Activated CD4-positive, CD25-positive, alpha-beta regulatory T cell (primary cell): ENCODE results near the gene PTPDC1.

Source experiments
- DNase-seq, 4 experiments: peaks; one replicate each; lab custom pipeline; 2025; lab: John Stamatoyannopoulos, UW

PTPDC1 gene, protein sequence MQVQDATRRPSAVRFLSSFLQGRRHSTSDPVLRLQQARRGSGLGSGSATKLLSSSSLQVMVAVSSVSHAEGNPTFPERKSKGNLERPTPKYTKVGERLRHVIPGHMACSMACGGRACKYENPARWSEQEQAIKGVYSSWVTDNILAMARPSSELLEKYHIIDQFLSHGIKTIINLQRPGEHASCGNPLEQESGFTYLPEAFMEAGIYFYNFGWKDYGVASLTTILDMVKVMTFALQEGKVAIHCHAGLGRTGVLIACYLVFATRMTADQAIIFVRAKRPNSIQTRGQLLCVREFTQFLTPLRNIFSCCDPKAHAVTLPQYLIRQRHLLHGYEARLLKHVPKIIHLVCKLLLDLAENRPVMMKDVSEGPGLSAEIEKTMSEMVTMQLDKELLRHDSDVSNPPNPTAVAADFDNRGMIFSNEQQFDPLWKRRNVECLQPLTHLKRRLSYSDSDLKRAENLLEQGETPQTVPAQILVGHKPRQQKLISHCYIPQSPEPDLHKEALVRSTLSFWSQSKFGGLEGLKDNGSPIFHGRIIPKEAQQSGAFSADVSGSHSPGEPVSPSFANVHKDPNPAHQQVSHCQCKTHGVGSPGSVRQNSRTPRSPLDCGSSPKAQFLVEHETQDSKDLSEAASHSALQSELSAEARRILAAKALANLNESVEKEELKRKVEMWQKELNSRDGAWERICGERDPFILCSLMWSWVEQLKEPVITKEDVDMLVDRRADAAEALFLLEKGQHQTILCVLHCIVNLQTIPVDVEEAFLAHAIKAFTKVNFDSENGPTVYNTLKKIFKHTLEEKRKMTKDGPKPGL

DNA sequence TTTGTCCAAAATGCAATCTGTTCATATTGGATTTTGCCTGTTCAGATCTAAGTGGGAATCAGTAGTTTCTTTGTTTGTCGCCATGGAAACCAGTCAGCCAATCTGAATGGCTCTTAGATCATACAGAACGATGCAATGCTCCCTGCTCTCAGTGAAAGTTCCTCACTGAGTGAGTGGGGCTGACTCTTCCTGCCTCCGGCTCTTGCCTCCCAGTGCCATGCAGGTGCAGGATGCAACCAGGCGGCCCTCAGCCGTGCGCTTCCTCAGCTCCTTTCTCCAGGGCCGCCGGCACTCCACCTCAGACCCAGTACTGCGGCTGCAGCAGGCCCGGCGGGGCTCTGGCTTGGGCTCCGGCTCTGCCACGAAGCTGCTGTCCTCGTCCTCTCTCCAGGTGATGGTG lies at the start of gene PTPDC1:
Gene PTPDC1, plus strand, starts transcription at position 151 of the 400 bp plus-strand sequence. Its CDS starts 67 bp downstream, at position 218.
- no peak for DNase-seq

DNA sequence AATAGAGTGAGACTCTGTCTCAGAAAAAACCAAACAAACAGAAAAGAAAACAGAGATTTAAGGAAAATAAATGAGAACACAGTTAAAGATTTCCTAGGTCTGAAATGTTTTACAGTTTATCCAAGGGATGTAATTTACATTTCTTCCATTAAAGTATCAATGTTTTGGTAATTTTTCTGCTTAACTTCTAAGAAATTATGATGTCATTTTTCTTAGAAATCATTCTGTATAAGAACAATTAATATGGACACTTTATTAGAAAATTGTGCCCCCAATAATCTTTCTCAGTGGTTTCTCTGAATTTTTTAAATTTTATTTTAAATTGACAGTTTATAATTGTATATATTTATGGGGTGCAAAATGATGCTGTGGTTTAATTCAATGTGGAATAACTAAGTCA lies 49.8 kb upstream of the PTPDC1 start:
- DNase-seq = no peak

DNA sequence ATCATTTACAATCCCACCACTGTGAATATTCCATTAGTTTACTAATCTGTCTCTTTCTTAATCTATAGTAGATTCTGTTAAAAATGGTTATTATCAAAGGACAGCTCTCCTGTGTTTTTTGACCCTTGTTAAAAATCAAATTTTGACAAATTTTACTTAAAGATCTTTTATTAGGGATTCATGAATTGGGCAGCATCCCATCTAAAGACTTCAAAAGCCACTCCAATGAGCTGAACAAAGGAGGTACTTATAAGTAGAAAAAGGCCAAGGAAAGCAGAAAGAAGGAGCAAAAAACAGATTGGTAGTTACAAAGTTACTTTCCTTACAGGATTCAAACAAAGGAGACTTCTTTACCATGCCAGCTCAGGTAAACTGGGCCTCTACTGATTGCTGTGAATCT lies 44.5 kb upstream of the PTPDC1 start:
- no peak for DNase-seq

DNA sequence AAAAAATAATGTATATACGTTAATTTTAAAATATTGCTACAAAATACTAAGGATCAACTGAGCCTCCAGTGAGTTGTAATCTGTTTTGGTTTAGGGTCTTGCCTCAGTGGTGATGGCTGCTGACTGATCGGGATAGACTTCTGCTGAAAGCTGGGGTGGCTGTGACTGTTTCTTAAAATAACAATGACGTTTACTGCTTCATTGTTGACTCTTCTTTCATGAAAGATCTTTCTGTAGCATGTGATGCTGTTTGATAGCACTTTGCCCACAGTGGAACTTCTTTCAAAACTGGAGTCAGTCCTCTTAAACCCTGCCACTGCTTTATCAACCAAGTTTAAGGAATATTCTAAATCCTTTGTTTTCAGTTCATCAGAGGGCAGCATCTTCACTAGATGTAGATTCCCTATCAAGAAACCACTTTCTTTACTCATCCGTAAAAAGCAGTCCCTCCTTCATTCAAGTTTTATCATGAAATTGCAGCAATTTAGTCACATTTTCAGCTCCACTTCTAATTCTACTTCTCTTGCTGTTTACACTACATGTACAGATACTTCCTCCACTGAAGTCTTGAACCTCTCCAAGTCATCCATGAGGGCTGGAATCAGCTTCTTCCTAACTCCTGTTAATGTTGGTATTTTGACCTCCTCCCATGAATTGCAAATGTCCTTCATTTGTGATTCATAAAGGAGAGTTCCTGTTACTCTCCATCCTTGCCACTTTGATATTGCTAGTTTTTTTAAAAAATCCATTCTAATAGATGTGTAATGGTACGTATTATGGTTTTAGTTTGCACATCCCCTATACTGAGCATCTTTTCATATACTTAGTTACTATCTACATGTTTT lies 41.5 kb upstream of the PTPDC1 start:
- no peak for DNase-seq

DNA sequence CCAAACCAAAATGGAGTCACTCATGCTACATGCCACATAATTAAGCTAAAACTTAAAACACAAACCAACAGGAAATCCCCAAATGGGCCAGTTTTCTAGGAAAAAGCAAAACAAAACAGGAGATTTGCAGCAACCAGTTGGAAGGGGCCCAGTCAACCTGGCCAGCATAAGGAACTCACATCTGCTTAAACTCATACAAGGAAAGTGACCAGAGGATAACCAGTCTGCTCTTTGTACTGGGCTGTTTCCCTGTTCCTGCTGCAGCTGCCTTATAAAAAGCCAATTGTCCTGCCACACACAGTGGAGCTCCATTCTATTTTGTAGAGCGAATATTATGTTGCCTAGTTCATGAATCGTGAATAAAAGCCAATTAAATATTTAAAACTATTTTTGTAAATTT lies 29.5 kb upstream of the PTPDC1 start:
- no peak for DNase-seq

DNA sequence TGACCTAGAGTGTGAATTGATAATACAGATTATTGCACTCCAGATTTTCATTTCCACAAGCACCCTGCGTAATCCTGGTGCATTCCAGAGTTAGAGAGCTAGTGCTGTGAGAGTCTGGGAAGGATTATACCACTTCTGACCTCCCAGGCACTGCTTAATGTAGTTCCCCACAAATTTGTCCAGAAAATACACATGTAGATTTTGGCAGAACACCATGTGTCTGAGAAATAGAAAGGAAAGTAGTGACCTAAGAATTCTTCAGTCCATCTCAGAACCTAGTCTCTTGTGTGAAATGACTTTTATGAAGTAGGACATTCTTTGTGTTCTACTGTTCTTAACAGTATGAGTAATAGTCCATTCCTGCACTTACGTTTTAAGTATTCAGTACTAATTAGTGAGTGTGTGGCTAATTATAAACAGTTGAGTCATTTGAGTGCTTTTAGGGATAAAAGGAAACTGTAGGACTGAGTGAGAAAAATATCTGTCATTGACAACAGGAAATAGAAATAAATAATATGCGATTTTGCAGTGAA lies 27.8 kb upstream of the PTPDC1 start:
- no peak for DNase-seq

DNA sequence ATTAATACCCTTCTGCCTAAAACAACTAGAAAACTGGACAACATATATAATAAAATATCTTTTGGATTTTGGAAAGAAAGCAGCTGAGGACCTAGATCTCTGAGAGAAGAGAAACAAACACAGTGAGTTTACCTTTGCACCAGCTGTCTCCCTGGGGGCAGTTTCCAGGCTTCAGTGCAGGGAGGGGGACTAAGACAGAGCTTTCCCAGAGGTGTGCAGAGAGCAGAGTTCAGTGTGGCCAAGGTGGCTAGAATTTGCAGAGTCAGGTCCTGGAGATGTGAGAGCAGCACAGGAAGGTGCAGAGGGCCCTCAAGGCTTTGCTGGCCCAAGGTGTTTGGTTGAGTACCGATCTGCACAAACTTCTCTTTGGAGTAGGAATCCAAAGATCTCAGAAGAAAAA lies 26.3 kb upstream of the PTPDC1 start:
- no peak for DNase-seq

DNA sequence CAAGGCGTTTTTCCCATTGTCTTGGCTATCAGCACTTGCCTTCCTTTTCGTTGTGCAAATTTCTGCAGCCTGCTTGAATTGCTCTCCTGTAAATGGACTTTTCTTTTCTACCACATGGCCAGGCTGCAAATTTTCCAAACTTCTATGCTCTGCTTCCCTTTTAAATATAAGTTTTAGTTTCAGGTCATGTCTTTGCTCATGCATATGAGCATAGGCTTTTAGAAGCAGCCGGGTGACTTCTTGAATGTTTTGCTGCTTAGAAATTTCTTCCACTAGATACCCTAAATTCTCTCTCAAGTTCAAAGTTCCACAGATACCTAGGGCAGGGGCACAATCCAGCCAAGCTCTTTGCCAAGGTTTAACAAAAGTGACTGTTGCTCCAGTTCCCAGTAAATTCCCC lies 22.4 kb upstream of the PTPDC1 start:
- no peak for DNase-seq

DNA sequence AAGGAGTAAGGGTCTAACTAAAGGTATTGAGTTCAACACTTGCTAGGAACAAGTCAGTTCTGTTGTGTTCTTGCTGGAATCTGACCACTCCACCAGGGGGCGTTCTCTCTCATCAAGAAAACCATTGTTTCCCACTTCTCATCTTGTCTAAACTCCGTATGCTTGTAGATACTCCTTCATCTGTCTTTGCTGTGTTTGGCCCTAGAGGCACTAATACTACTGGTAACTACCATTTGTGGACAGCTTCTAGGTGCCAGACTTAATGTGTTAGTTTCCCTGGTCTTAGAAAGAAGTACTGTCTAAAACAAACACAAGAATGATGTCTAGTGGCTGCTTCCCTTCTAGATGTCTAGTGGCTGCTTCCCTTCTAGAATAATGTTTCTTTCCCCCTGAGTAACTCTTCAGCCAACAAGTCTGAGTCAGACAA lies 18.7 kb upstream of the PTPDC1 start:
- peak; percentile 48 to 63 (median 54) for DNase-seq

DNA sequence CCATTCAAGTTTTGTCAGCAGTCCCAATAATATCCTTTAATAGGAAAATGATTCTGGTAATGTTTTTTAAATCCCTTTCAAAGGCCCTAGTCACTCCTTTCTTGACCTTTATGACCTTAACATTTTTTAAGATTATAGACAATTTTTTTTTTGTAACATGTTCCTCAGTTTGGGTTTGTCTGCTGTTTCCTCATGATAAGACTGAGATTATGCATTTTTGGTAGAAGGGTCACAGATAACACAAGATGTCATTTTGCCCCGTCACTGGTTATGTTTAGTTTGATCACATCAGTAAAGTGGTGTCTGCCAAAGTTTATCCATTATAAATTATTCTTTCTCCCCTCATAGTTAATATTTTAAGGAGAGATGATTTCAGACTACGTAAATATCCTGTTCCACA lies 16.0 kb upstream of the PTPDC1 start:
- no peak for DNase-seq

DNA sequence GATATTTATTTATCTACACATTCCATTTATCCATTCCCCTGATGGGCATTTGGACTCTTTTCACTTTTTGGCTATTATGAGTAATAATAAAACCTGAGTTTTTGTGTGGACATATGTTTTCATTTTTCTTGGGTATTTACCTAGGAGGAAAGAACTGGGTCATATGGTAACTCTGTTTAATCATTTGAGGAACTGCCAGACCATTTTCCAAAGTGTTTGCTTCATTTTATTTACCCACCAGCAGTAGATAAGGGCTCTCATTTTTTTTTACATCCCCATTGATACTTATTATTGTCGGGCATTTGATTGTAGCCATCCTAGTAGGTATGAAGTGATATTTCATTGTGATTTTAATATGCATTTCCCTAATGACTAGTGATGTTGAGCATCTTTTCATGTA lies 7.7 kb upstream of the PTPDC1 start:
- no peak for DNase-seq

DNA sequence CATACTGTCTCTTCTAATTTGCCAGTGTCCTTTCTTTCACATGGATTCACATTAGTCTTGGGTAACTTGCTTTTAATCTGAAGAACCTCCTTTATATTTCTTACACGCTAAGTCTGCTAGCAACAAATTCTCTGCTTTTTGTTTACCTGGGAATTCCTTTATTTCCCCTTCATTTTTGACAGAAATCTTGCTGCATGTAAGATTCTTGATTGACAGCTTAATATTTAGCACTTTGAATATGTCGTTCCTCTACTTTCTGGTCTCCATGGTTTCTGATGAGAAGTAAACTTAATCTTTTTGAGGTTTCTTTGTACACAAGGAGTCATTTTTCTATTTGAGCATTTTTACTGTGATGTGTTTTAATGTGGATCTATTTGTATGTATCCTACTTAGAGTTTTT lies 6.2 kb upstream of the PTPDC1 start:
- no peak for DNase-seq

DNA sequence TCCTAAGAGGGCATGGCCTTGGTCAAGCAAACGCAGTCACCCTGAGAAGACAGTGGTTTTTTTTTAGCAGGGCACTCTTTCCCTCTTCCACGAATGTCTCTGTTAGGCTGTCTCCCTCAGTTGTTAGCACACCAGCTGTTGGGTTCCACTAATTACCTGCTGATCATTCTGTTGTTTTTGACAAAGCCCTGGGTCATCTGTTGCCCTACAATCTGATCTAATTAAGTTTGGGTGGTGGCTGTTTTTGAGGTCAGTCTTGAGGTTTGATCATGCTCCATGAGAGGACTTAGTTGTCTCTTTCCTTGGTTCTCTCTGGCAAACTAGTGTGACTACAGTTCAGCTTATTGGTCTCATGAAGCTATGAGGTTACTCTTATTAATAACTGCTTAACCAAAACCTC lies 5.0 kb upstream of the PTPDC1 start:
- DNase-seq = no peak

DNA sequence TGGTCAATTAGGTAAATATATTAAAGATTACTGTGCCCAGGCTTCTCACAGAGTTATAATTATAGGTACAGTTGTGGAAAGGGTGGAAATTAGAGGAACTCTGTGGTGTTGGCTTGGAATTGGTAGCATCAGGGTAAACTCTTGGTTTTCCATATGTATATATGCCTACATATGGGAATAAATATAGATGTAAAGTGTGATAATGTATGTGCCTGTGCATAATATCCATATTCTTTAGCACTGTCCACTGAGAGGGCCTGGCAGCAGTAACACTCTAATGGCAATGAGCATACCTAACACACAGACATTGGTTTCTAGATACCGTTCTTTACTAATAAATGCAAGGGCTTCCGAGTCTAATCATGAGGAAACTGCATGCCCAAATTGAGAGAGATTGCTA lies 4.0 kb upstream of the PTPDC1 start:
- no peak for DNase-seq

DNA sequence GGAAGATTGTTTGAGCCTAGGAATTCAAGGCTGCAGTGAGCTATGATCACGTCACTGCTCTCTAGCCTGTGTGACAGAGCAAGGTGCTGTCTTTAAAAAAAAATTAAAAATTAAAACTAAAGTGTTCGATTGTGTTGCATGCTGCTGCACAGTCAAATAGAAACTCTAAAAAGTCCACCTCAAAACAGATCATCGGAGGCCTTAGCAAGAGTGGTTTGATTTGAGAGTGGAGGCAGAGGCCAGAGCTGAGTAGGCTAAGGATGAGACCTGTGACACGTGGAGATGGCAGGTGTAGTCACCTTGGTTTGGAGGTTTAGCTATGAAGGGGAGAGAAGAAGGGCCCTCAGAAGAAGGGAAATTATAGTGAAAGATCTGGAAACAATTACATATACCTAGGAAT lies 2.8 kb upstream of the PTPDC1 start:
- no peak for DNase-seq

DNA sequence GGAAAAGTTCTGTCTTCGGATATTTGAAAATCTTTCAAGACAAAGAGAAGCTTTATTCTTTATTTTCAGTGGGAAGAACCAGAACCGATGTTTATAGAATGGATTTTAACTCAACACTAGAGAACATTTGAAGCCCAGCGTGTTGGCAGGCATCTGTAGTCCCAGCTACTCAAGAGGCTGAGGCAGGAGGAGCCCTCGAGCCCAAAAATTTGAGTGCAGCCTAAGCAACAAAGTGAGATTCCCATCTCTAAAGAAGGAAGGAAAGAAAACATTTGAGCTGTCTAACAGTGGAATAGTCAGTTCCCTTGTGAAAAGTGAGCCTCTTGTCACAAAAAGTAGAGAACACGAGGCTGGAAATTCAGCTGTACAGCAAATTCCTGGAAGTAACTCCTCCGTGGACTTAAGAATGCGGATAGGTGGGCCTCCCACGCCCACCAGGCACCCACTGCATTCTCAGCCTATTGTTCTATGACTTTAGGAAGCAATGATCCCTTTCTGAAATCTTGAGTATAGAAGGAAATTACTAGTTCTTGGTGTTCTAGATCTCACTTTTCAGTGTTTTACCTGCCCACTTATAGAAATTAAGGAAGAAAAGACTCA lies 2.3 kb upstream of the PTPDC1 start:
- no peak for DNase-seq

DNA sequence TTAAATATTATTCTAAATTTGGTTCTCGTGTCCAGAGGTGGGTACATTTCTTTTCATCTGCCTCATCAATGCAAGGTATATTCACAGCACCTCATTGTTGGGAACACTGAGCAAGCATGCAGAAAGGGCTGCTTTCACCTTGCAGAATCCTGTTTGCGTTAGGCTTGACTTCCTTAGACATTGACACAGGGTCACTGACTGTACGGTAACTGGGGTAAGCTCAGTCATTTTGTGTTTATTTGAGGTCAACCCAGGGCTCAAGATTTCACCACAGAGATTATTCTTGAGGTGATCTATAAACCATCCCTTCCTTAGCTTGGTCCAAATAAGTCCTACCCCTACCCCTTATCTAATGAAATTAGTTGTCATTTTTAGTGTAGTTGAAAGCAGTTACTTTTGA lies 1.7 kb upstream of the PTPDC1 start:
- no peak for DNase-seq

DNA sequence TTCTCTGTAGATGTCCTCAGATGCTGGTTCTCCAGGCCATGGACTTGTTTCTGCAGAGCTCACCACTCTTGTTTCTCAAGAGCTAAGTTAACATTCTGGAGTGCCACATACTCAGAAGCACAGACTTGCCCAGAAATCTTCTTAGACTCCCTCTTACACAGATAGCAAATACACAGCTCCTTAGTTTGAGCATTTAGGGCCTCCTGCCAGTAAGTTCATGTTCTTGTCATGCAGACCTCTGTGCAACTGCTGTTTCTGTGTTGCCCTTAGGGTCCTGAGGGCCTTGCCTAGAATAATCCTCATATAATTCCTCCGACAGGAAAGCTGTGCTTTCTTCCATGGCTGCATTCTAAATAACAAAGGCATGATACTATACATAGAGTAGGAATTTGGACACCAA lies 1.3 kb upstream of the PTPDC1 start:
- DNase-seq = no peak

DNA sequence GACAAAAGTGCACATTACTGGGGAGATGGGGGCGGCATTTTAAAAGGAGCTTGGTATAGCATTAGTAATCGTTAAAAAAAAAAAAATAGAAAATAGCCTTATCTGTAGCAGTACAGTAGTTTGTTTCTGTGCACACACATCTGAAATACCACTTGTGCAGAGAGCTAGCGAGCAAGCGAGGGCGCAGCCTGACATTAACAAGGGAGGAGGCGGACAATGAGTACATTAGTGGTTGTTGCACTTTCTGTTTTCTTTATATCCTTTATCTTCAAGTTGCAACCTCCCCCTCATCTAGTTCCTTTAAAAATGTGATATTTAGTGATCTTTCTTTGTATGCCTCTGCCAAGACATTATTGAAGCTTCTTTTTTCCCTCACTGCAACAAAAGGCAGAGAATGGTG lies 880 bp upstream of the PTPDC1 start:
- DNase-seq = no peak

DNA sequence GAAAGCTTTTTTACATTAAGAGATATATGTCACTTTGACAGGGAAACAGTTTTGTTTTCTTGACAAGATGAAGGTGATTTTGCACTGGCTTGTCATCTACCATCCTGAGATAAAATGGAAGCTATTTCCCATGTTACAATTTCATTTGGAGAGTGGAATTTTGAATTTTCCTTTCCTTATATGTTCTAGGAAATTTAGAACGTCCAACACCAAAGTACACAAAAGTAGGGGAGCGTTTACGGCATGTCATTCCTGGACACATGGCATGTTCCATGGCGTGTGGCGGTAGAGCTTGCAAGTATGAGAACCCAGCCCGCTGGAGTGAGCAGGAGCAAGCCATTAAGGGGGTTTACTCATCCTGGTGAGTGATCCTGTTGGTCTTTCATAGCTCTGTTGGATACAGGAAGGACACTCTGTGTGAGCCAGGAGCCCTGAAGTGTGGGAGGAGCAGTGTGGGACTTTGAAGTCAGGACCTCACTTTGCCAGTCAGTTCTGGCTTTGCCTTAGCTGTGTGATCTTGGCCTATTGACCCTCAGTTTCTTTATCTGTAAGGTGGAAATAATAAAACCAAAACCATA lies 887 bp downstream of the PTPDC1 start:
- DNase-seq = no peak
